ENCODE measurements around the gene DHX30.

DHX30 gene

DNA sequence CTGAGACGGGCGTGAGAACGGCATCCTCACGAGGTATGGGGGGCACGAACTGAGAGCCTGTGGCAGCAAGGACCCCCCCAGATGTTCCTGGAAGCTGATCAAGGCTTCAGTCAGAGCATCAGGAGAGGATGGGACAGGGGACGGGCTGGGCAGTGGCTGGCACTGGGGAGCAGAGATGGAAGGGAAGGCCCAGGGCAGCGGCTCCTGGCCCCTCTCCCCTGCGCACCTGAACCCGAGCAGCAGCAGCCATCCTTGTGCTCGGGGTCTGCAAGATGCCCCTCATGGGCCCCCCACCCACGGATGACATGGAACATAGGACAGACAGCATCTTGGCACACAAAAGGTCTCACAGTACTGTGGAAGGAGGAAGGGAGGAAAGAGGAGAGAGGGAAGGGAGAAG is 51.3 kb downstream of the DHX30 start:
- H3K27ac Mint-ChIP-seq, result no peak overlapping the region
- H3K9me3 Mint-ChIP-seq, result no peaks in the 10 kb centered on the region
- H3K4me3 Mint-ChIP-seq, result no peak overlapping the region
- no peaks in the 10 kb centered on the region for H3K4me1 Mint-ChIP-seq (ENCODE audit: low read depth)
- no peaks in the 10 kb centered on the region for H3K27me3 Mint-ChIP-seq (ENCODE audit: low read depth)
- H3K36me3 Mint-ChIP-seq (ENCODE audit: low read depth), result peaks cover 16% of the 10 kb centered on the region

DNA sequence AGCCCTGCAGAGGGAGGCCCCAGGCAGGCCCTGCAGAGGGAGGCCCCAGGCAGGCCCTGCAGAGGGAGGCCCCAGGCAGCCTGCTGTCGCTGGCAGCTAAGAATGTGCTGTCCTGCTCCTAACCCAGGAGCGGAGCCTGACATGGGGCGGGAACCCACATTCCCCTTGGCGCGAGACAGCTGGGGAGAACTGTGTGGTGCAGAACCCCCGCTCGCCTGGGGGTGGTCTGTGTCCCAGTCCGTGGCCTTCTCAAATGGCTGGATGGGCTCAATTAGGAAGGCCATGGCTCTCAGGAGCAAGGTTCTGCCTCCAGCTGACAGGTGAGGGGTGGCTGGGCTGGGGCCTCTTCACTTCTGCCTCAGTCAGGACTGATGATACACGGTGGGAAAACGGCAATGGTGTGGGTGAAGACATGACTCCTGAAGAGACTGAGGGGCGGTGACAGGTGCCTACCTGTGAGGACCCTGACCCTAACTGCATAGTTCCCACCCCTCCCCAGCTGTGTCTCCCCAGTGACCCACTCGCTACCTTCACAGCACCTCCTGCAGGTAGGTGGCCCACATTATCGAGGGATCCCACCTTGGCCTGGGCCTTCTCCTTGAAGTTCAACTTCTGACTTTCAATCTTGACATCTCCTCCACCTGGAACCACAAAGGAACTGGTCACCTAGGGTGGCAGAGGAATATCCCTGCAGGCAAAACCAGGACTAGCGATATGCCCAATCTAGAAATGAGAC is 52.0 kb downstream of the DHX30 start:
- Mint-ChIP-seq H3K36me3 (ENCODE audit: low read depth) (peaks cover 15% of the 10 kb centered on the region), H3K4me3 (no peak overlapping the region), H3K27ac (no peak overlapping the region), H3K4me1 (ENCODE audit: low read depth) (no peaks in the 10 kb centered on the region), H3K9me3 (no peaks in the 10 kb centered on the region), H3K27me3 (ENCODE audit: low read depth) (no peaks in the 10 kb centered on the region)

- Mint-ChIP-seq H3K27me3 (ENCODE audit: low read depth) (no peaks in the 10 kb centered on the region), H3K27ac (no peak overlapping the region), H3K4me3 (no peak overlapping the region), H3K36me3 (ENCODE audit: low read depth) (peaks cover 14% of the 10 kb centered on the region), H3K4me1 (ENCODE audit: low read depth) (no peaks in the 10 kb centered on the region), H3K9me3 (no peaks in the 10 kb centered on the region)
Measured at GRCh38 chr3:47855461-47856383, 52.8 kb downstream of the DHX30 start.

DNA sequence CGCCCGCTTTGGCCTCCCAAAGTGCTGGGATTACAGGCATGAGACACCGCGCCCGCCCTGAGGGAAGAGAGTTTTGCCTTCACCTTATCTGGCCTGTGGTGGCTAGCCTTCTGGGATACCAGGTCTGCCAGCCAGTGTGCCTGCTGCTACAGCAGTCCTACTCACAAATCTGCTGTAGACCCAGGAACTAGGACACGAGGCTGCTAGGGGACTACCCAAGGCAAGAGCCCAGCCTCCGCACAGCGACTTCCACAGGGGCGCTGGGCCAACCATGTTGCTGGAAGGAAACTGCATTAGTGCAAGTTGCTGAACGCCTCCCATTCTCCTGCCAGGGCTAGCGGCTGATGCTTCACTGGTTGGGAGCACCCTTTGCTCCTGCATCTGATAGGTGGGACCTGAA is 53.7 kb downstream of the DHX30 start:
- Mint-ChIP-seq H3K36me3 (ENCODE audit: low read depth) (peaks cover 14% of the 10 kb centered on the region), H3K9me3 (no peaks in the 10 kb centered on the region), H3K4me1 (ENCODE audit: low read depth) (no peaks in the 10 kb centered on the region), H3K27ac (no peak overlapping the region), H3K4me3 (no peak overlapping the region), H3K27me3 (ENCODE audit: low read depth) (no peaks in the 10 kb centered on the region)

DNA sequence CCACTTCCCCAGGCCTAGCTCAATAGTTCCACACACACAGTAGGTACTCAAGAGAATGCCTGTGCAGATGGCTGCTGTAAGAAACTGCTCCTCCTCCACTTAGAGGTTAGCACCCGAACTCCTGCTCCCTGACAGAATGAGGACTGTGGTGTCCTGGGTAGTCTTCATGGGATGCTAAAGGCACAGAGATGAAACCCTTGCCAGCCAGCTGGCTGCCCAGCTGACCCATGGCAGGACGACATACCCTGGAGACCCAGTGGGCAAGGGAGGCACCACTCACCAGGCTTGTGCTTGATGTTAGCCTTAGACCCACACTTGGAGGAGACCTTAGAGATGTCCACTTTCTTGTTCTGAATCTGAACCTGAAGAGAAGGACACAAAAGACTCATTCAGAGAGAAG is 54.2 kb downstream of the DHX30 start:
- Mint-ChIP-seq H3K27me3 (ENCODE audit: low read depth) (no peaks in the 10 kb centered on the region), H3K9me3 (no peaks in the 10 kb centered on the region), H3K36me3 (ENCODE audit: low read depth) (peaks cover 14% of the 10 kb centered on the region), H3K4me3 (no peak overlapping the region), H3K27ac (no peak overlapping the region), H3K4me1 (ENCODE audit: low read depth) (no peaks in the 10 kb centered on the region)

DNA sequence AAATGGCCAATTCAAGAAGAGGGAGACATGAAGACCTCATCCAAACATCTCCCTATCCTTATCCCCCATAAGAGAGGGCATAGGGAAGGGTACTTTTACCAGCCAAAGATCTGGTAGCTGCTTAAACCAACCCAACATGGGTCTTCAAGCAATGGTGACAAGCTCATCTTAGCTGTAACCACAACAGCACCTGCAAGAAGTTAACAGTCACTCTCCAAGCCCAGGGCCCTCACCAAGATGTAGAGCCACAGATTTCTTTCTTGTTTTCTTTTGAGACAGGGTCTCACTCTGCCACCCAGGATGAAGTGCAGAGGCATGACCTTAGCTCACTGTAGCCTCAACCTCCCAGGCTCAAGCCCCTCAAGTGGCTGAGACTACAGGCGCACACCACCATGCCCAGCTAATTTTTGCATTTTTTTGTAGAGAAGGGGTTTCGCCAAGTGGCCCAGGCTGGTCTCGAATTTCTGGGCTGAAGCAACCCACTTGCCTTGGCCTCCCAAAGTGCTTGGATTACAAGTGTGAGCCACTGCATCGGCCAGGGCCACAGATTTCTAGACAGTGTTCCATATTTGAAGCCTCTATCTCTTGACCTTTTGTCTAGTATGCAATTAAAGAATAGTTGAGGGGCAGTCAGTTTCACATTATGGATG is 57.1 kb downstream of the DHX30 start:
- H3K27ac Mint-ChIP-seq, result no peak overlapping the region
- no peaks in the 10 kb centered on the region for H3K4me1 Mint-ChIP-seq (ENCODE audit: low read depth)

DNA sequence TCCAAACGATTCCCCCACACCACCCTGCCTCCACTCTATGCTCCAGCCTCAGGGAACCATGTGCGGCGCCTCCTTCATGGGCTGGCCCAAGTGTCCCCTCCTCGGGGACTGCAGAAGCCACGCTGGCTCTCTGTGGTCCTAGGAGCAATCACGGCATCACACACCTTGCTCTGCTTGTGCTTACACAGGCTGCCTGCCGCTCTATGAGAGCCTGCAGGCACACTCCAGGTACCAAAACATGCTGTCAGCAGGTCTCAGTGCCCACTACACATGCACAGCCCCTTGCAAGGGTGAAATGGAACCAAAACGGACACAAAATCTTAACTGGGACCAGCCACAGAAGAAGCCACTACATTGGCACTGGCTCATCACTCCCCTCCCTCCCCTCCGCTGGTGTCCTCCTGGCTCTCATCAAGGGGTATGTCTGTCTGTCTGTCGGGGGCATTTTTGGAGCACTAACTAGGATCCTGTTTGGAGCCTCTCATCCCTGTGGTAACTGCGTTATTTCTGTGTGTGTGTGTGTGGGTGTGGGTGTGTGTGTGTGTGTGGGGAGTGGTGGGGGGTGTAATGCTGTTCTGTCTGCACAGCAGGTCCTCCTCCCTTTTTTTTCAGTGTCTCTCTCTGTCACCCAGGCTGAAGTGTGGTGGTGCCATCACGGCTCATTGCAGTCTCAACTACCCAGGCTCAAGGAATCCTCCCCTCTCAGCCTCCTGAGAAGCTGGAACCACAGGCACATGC is 60.6 kb downstream of the DHX30 start:
- Mint-ChIP-seq H3K4me3 (no peak overlapping the region), H3K27me3 (ENCODE audit: low read depth) (no peaks in the 10 kb centered on the region), H3K36me3 (ENCODE audit: low read depth) (peaks cover 14% of the 10 kb centered on the region), H3K27ac (no peak overlapping the region), H3K9me3 (no peaks in the 10 kb centered on the region), H3K4me1 (ENCODE audit: low read depth) (no peaks in the 10 kb centered on the region)

More for the DNA sequence above, 57.1 kb downstream of the DHX30 start:
- H3K4me3 Mint-ChIP-seq, result no peak overlapping the region
- H3K36me3 Mint-ChIP-seq (ENCODE audit: low read depth), result peaks cover 12% of the 10 kb centered on the region
- no peaks in the 10 kb centered on the region for H3K27me3 Mint-ChIP-seq (ENCODE audit: low read depth)
- H3K9me3 Mint-ChIP-seq, result no peaks in the 10 kb centered on the region

- peaks cover 25% of the 10 kb centered on the region for H3K36me3 Mint-ChIP-seq (ENCODE audit: low read depth)
- no peaks in the 10 kb centered on the region for H3K27me3 Mint-ChIP-seq (ENCODE audit: low read depth)
- no peaks in the 10 kb centered on the region for H3K9me3 Mint-ChIP-seq
- H3K27ac Mint-ChIP-seq, result peak overlapping the region; percentile 49
- no peak overlapping the region for H3K4me3 Mint-ChIP-seq
- no peaks in the 10 kb centered on the region for H3K4me1 Mint-ChIP-seq (ENCODE audit: low read depth)
Measured at GRCh38 chr3:47865192-47865591, 62.3 kb downstream of the DHX30 start.

- Mint-ChIP-seq H3K27me3 (ENCODE audit: low read depth) (no peaks in the 10 kb centered on the region), H3K4me1 (ENCODE audit: low read depth) (no peaks in the 10 kb centered on the region), H3K4me3 (no peak overlapping the region), H3K9me3 (no peaks in the 10 kb centered on the region), H3K36me3 (ENCODE audit: low read depth) (peaks cover 27% of the 10 kb centered on the region), H3K27ac (no peak overlapping the region)
Measured at GRCh38 chr3:47867451-47868044, 64.6 kb downstream of the DHX30 start.

- Mint-ChIP-seq H3K4me3 (no peak overlapping the region), H3K27me3 (ENCODE audit: low read depth) (no peaks in the 10 kb centered on the region), H3K9me3 (no peaks in the 10 kb centered on the region), H3K27ac (no peak overlapping the region), H3K4me1 (ENCODE audit: low read depth) (no peaks in the 10 kb centered on the region), H3K36me3 (ENCODE audit: low read depth) (peaks cover 29% of the 10 kb centered on the region)
Measured at GRCh38 chr3:47868306-47868705, 65.4 kb downstream of the DHX30 start.

GRCh38 chr3:47870156-47870555 is 67.2 kb downstream of the DHX30 start:
- Mint-ChIP-seq H3K4me1 (ENCODE audit: low read depth) (no peaks in the 10 kb centered on the region), H3K27me3 (ENCODE audit: low read depth) (no peaks in the 10 kb centered on the region), H3K27ac (no peak overlapping the region), H3K4me3 (no peak overlapping the region), H3K36me3 (ENCODE audit: low read depth) (peaks cover 33% of the 10 kb centered on the region), H3K9me3 (no peaks in the 10 kb centered on the region)

DNA sequence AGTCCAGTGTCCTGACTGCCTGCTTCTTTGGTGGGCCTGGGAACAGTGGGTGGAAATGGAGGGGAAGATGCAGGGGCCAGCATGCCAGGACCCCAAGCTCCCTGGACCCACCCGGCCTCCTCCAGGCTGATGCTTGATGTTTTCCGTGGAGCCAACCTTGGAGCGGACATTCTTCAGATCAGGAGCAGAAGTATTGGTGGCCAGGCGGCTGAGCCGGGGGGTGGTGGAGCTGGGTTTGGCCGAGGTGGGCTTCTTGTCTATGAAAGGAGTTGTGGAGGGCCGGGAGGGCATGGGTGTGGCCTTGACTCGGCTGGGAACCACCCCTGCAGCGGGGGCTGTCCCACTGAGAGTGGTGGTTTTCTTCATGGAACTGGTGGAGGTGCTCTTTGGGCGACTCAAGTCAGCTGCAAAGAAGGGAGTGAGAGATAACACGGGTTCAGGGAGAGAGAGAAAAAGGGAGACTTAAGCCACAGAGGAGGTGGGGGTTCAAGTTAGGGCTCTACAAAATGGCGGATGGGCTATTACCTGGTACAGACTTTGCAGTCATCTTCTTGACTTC is 67.8 kb downstream of the DHX30 start:
- no peaks in the 10 kb centered on the region for H3K9me3 Mint-ChIP-seq
- H3K27me3 Mint-ChIP-seq (ENCODE audit: low read depth), result no peaks in the 10 kb centered on the region
- H3K4me1 Mint-ChIP-seq (ENCODE audit: low read depth), result no peaks in the 10 kb centered on the region
- peaks cover 28% of the 10 kb centered on the region for H3K36me3 Mint-ChIP-seq (ENCODE audit: low read depth)
- H3K4me3 Mint-ChIP-seq, result no peak overlapping the region
- H3K27ac Mint-ChIP-seq, result no peak overlapping the region

DNA sequence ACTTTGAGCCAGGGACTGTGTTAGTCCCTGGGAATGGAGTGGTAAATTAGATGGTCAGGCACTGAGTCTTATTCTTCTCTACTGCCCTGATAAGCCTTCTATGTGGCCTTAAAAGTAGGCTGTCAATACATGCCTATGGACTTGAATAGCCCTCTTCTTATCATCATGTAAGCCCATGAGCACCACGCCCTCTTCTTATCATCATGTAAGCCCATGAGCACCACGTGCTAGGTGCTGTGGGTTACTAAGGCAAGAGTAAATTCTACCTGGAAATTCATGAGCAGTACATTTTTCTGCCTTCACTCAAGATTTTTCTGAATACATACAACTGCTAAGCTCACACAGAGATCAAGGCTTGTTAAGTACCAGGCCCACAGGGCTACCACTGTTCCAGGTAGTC is 68.5 kb downstream of the DHX30 start:
- Mint-ChIP-seq H3K27me3 (ENCODE audit: low read depth) (no peaks in the 10 kb centered on the region), H3K9me3 (no peaks in the 10 kb centered on the region), H3K4me1 (ENCODE audit: low read depth) (no peaks in the 10 kb centered on the region), H3K36me3 (ENCODE audit: low read depth) (peaks cover 26% of the 10 kb centered on the region), H3K4me3 (no peak overlapping the region), H3K27ac (no peak overlapping the region)

DNA sequence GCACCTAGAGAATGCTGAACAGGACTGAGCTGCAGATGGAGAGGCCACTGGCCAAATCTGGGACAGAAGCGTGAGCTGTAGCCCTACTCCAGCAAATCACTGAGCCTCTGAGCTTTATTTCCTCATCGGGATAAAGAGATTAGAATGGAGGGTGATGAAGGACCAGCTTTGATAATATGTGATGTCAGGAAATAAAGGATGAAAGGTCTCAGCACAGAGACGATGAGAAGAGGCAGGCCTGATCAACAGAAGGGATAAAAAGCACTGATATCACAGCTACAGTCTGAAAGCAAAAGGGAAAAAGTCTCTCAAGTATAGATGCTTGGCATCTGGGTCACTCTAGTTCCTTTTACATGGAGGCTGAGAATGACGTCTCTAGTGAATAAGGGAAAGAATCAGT is 70.0 kb downstream of the DHX30 start:
- Mint-ChIP-seq H3K27me3 (ENCODE audit: low read depth) (no peaks in the 10 kb centered on the region), H3K4me3 (no peak overlapping the region), H3K9me3 (no peaks in the 10 kb centered on the region), H3K36me3 (ENCODE audit: low read depth) (peaks cover 23% of the 10 kb centered on the region), H3K27ac (no peak overlapping the region), H3K4me1 (ENCODE audit: low read depth) (peaks cover 5% of the 10 kb centered on the region)
